K562 (cell line): ENCODE results near the gene HOXA7. TPM values are rescaled to one million over a fixed set of nuclear protein-coding genes. Genes with fewer than 3 reads are reported as not detected.

Experiments used
- ATAC-seq: fragments of 200-7000 bp; cut with Tn5 transposase; 3 replicates; pipeline ENCODE4 v1.9.1; 2020; ENCODE audit warnings: moderate library complexity
- BruUV-seq: library from RNA; stranded (reverse); fragments of 400-500 nt; replicated peaks from 2 replicates; lab custom pipeline; 2021; lab: Mats Ljungman, UMichigan
- CTCF ChIA-PET: fragments of 300-600 bp; formaldehyde crosslinking; extraction: SDS; loops from one replicate; lab custom pipeline; 2021; ENCODE audit warnings: low intra/inter-chr PET ratio; lab: Yijun Ruan, JAX
- POLR2A ChIA-PET: fragments of 300-600, 350-650 bp; sonication (Branson Sonifier 250); formaldehyde crosslinking; extraction: SDS; loops from one replicate; lab custom pipeline; 2021; ENCODE audit warnings: antibody characterized with exemption, inconsistent platforms; lab: Yijun Ruan, JAX
- DNase-seq, 4 experiments: peaks; one replicate each; pipeline versions ENCODE4 v3.0.0 to v3.0.0-alpha.2; 2011 to 2018; ENCODE audit warnings: low spot score in 3 of 4, mixed read lengths in 3 of 4; ENCODE audit errors: extremely low read depth in 1 of 4
- FAIRE-seq: peaks from 2 replicates; lab custom pipeline; 2011; peaks lifted over from hg19 to GRCh38; lab: Jason Lieb, UNC
- H2AFZ ChIP-seq: 2 replicates; pipeline ENCODE4 v1.6.0; 2011; ENCODE audit warnings: low read depth, low read length, control low read depth, inconsistent platforms
- H3K27ac ChIP-seq: fragments of 200-600 bp; 3 replicates; pipeline ENCODE4 v1.8.0; 2011; ENCODE audit warnings: low read depth, mild to moderate bottlenecking, control low read depth, inconsistent platforms, low read length, moderate library complexity, mixed read lengths; ENCODE audit errors: extremely low read depth
- H3K27me3 ChIP-seq, 2 experiments: fragments of 300-600 bp in 1 of 2; 2 replicates in 1 of 2; 3 replicates in 1 of 2; pipeline versions ENCODE4 v1.6.0 to v1.8.0; 2011; ENCODE audit warnings: inconsistent platforms in 2 of 2, low read length in 2 of 2, mild to moderate bottlenecking in 1 of 2, mixed read lengths in 1 of 2, moderate library complexity in 1 of 2; ENCODE audit not compliant: control insufficient read depth in 2 of 2, insufficient read depth in 2 of 2
- H3K36me3 ChIP-seq: fragments of 300-600 bp; 3 replicates; pipeline ENCODE4 v1.8.0; 2011; ENCODE audit warnings: mild to moderate bottlenecking, low read length, inconsistent platforms; ENCODE audit not compliant: control insufficient read depth, insufficient read depth
- H3K4me1 ChIP-seq, 2 experiments: fragments of 200-600 bp in 1 of 2; replicated peaks in 1 of 2; 2 replicates in 1 of 2; 3 replicates in 1 of 2; pipeline versions ENCODE4 v1.5.1 to v1.8.0; 2011; ENCODE audit warnings: inconsistent platforms in 2 of 2, low read length in 2 of 2, mild to moderate bottlenecking in 1 of 2, mixed read lengths in 1 of 2, moderate library complexity in 1 of 2; ENCODE audit not compliant: control insufficient read depth in 2 of 2, insufficient read depth in 2 of 2
- H3K4me2 ChIP-seq: 2 replicates; pipeline ENCODE4 v1.6.1; 2011; ENCODE audit warnings: low read length, control low read depth, inconsistent platforms, mixed read lengths; ENCODE audit not compliant: insufficient read depth
- H3K4me3 ChIP-seq: fragments of 200-600 bp; sonication (generic), shearing (Covaris generic); 2 replicates; pipeline ENCODE4 v1.5.1; 2016; ENCODE audit warnings: control low read depth, inconsistent platforms
- H3K79me2 ChIP-seq: fragments of 200-600 bp; 3 replicates; pipeline ENCODE4 v1.8.0; 2011; ENCODE audit warnings: low read length, inconsistent platforms; ENCODE audit not compliant: control insufficient read depth, insufficient read depth
- H3K9ac ChIP-seq, 2 experiments: 2 replicates each; pipeline versions ENCODE4 v1.6.0 to v1.6.1; 2011; ENCODE audit warnings: low read depth in 2 of 2, low read length in 2 of 2, control low read depth in 1 of 2, inconsistent platforms in 1 of 2, mild to moderate bottlenecking in 1 of 2, mixed read lengths in 1 of 2; ENCODE audit not compliant: insufficient read depth in 1 of 2
- H3K9me1 ChIP-seq: one replicate; pipeline ENCODE4 v1.6.0; 2011; ENCODE audit warnings: inconsistent platforms, mild to moderate bottlenecking, low read length, moderate library complexity; ENCODE audit not compliant: control insufficient read depth, insufficient read depth
- H3K9me3 ChIP-seq: replicated peaks from 2 replicates; pipeline ENCODE4 v1.5.1; 2011; ENCODE audit warnings: low read depth, low read length, inconsistent platforms; ENCODE audit not compliant: control insufficient read depth, insufficient read depth
- H4K20me1 ChIP-seq: replicated peaks from 2 replicates; pipeline ENCODE4 v1.6.1; 2011; ENCODE audit warnings: low read length, inconsistent platforms, mixed read lengths; ENCODE audit not compliant: control insufficient read depth, insufficient read depth
- RNF2 ChIP-seq: sonication (generic); IDR thresholded peaks from 2 replicates; pipeline ENCODE4 v1.6.1; 2016
- SMAD3 ChIP-seq: fragments of 450-650 bp; formaldehyde crosslinking; conservative IDR thresholded peaks from 2 replicates; pipeline ENCODE4 v1.4.0; 2020; ENCODE audit warnings: mild to moderate bottlenecking
- ZNF239 ChIP-seq: fragments of 250-450 bp; sonication (Bioruptor Pico); IDR thresholded peaks from 2 replicates; pipeline ENCODE4 v1.4.0; 2020; ENCODE audit warnings: mild to moderate bottlenecking
- WGBS: fragments of 100-300 bp; shearing (Covaris generic); methylation state at CpG from one replicate; pipeline ENCODE4 v1.1.6; 2016; ENCODE audit warnings: low coverage, mixed read lengths; ENCODE audit not compliant: insufficient coverage; ENCODE audit errors: missing lambda C conversion rate; 5-methylcytosine and 5-hydroxymethylcytosine counted together
- in situ Hi-C: fragments of 300-500 bp; cut with MboI; formaldehyde crosslinking; loops from 4 replicates; pipeline ENCODE4 v1.15.0; 2018; ENCODE audit warnings: inconsistent platforms, mixed read lengths
- intact Hi-C: fragments of 100-400 bp; cut with micrococcal nuclease; formaldehyde crosslinking; loops from 2 replicates; pipeline ENCODE4 v1.14.2; 2022
- polyA plus RNA-seq, 8 experiments: library from polyadenylated mRNA; depleted of rRNA in 4 of 8; stranded (reverse) in 5 of 8; unstranded in 3 of 8; fragments of >200 nt; fragmentation: Nextera tagmentation in 2 of 8; fragmentation: Illumina TruSeq in 1 of 8; extraction: Ambion mirVana in 2 of 8; extraction: Trizol in 1 of 8; gene quantifications; 2 replicates each; pipeline versions ENCODE4 v1.2.1 to v1.2.3, GENCODE V29; 2011 to 2014; ENCODE audit warnings: inconsistent platforms in 1 of 8, missing spikeins in 1 of 8
- total RNA-seq, 7 experiments: library from RNA; depleted of rRNA in 6 of 7; stranded (reverse); fragments of >200 nt in 6 of 7; fragmentation: Illumina TruSeq in 2 of 7; extraction: Trizol in 2 of 7; gene quantifications; 2 replicates each; pipeline versions ENCODE4 v1.2.1 to v1.2.3, GENCODE V29; 2011 to 2021; ENCODE audit warnings: low replicate concordance in 1 of 7

HOXA7 gene
- total and polyA plus RNA-seq, 9 of the 15 experiments (the other 6 are each of a cell fraction or from before 2014, with no cell fraction given), result not detected

- no peak overlapping the region for H3K4me2 ChIP-seq
- peaks cover 28 to 49% of the 10 kb centered on the region in 2 experiments for H3K27me3 ChIP-seq
- H4K20me1 ChIP-seq, result 0 out of 2 replicates have a peak, but pooled peaks cover 3% of the 10 kb centered on the region
- POLR2A ChIA-PET, result no interaction called here
- H3K4me3 ChIP-seq, result no peak overlapping the region
- no TSS peak for BruUV-seq
- DNase-seq (no peak), FAIRE-seq (no peak), ATAC-seq (no peak)
- H3K79me2 ChIP-seq, result no peaks in the 10 kb centered on the region
- no peak overlapping the region for H3K27ac ChIP-seq
- TF ChIP-seq SMAD3 (CRISPR knock-in tag), result no peak
- peak; percentile 36; the same call in 1 of the 2 replicates for TF ChIP-seq RNF2
- TF ChIP-seq ZNF239 (CRISPR knock-in tag), result peak; percentile 85
- in situ Hi-C loops (no loop called here), intact Hi-C loops (loop anchor here (2.0 to 5.0 kb wide), 4 partner anchors 380 to 895 kb away; no protein-coding TSS in a partner anchor)
- WGBS, result 7% methylated on average over 18 of the region's 18 CpGs
- peaks cover 0 to 17% of the 10 kb centered on the region in 2 experiments; a peak in 1 of 5 replicates for H3K4me1 ChIP-seq
- H3K9me3 ChIP-seq, result no peaks in the 10 kb centered on the region
- no peak overlapping the region for H2AFZ ChIP-seq
- H3K9ac ChIP-seq, result no peak overlapping the region
- CTCF ChIA-PET, result interaction anchor here (0.7 to 2.8 kb wide), 4 partner anchors 130 to 736 kb away, joined by 3 to 25 read pairs (median 8); no protein-coding TSS in a partner anchor
- H3K9me1 ChIP-seq, result no peaks in the 10 kb centered on the region
- H3K36me3 ChIP-seq, result no peaks in the 10 kb centered on the region
Observed at GRCh38 chr7:27197137-27198042, 40.9 kb upstream of the HOXA7 start.
